Keratinocyte (primary cell): ENCODE data around the gene MYL5.

Experiments used
- EZH2 ChIP-seq: IDR thresholded peaks from one replicate; pipeline ENCODE4 v1.6.1; 2012; ENCODE audit warnings: inconsistent platforms, mild to moderate bottlenecking, low read length, moderate library complexity
- TF ChIP-seq, protein P1 (sequence below), 3 experiments: IDR thresholded peaks in 1 of 3; conservative IDR thresholded peaks in 1 of 3; optimal IDR thresholded peaks in 1 of 3; 2 replicates in 2 of 3; 3 replicates in 1 of 3; pipeline versions ENCODE3 to v1.5.1; 2011; ENCODE audit warnings: low read length in 3 of 3, mild to moderate bottlenecking in 3 of 3, moderate library complexity in 2 of 3, control low read depth in 1 of 3, inconsistent platforms in 1 of 3; ENCODE audit not compliant: insufficient read depth in 2 of 3; ENCODE audit errors: extremely low read depth in 1 of 3

DNA sequence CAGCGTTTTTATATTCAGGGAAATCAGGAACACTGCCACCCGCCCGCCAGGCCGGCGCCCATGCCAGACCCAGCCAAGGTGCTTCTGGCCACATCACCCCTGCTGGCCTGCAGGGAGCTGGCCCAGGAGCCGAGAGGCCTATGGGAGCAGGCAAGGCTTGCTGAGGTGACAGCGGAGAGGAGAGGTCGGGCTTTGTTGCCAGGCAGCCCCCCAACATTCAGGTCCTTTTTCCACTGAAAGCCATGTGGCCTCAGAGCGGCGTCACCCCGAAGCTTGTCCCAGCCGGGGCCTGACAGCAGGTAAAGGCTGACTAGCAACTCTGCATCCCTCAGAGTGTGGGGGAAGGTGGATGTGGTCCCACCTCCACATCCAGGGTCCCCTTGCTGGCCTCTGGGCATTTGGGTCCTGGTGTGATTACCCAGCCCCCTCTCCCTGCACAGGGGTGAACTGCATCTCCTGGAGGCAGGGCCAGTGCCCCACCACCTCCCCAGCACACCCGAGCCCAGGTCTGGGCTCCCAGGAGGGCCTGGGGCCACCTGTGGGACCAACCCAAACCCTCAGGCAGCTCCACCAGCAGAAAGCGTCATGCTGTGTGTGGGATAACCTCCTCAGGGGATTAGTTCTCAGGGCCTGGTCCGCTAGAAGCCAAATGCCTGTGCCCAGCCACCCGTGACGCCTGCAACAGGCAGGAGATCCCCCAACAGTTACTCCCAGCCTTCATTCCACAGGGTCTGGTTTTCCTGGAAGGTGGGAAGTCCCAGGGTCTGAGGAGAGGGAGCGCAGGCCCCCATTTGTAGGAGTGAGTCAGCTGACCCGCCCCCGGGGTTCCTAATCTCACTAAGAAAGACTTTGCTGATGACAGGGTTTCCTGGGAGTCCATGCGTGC is 49.4 kb upstream of the MYL5 start, which contains the start of gene PDE6B:
- TF ChIP-seq, protein P1, sequence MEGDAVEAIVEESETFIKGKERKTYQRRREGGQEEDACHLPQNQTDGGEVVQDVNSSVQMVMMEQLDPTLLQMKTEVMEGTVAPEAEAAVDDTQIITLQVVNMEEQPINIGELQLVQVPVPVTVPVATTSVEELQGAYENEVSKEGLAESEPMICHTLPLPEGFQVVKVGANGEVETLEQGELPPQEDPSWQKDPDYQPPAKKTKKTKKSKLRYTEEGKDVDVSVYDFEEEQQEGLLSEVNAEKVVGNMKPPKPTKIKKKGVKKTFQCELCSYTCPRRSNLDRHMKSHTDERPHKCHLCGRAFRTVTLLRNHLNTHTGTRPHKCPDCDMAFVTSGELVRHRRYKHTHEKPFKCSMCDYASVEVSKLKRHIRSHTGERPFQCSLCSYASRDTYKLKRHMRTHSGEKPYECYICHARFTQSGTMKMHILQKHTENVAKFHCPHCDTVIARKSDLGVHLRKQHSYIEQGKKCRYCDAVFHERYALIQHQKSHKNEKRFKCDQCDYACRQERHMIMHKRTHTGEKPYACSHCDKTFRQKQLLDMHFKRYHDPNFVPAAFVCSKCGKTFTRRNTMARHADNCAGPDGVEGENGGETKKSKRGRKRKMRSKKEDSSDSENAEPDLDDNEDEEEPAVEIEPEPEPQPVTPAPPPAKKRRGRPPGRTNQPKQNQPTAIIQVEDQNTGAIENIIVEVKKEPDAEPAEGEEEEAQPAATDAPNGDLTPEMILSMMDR (optimal IDR thresholded peaks at IDR 0.05 in 1 of 3, IDR thresholded peaks at IDR 0.05 in 1 of 3, conservative IDR thresholded peaks at IDR 0.05 in 1 of 3; ENCODE audit: extremely low read depth in 1 of 3, insufficient read depth in 2 of 3, low read length in 3 of 3), result no peak
- TF ChIP-seq EZH2, result no peak
